HG03558 (cell line): ENCODE results near the gene WDR37.
"Not testable (repeated sequence)": the region's sequence is repeated elsewhere in the genome, so short reads cannot be mapped to it uniquely, and the experiment has no call there.

Source experiments
- ATAC-seq: cut with Tn5 transposase; IDR thresholded peaks from one replicate; pipeline ENCODE4 v1.9.1; 2021; ENCODE audit warnings: moderate number of reproducible peaks; ENCODE audit not compliant: unreplicated experiment; ENCODE audit errors: extremely low read depth

WDR37 gene

GRCh38 chr10:1161315-1161673 is 105.1 kb downstream of the WDR37 start:
- not testable (repeated sequence) for ATAC-seq

GRCh38 chr10:1162481-1163203 is 106.5 kb downstream of the WDR37 start:
- ATAC-seq: no peak

GRCh38 chr10:1163204-1163660 is 107.0 kb downstream of the WDR37 start:
- ATAC-seq: no peak

GRCh38 chr10:1163831-1164230 is 107.6 kb downstream of the WDR37 start:
- no peak for ATAC-seq

- no peak for ATAC-seq
These were observed 110.1 kb downstream of the WDR37 start for GRCh38 chr10:1166101-1166827.

GRCh38 chr10:1166828-1167275 is 110.7 kb downstream of the WDR37 start:
- no peak for ATAC-seq

GRCh38 chr10:1168763-1169162 is 112.6 kb downstream of the WDR37 start:
- no peak for ATAC-seq

- no peak for ATAC-seq
These were observed 113.2 kb downstream of the WDR37 start for GRCh38 chr10:1169186-1169885.

GRCh38 chr10:1169981-1170866 is 114.0 kb downstream of the WDR37 start:
- ATAC-seq: no peak

- no peak for ATAC-seq
These were observed 114.6 kb downstream of the WDR37 start for GRCh38 chr10:1170867-1171180.

GRCh38 chr10:1171182-1171581 is 115.0 kb downstream of the WDR37 start:
- no peak for ATAC-seq

GRCh38 chr10:1171586-1171985 is 115.4 kb downstream of the WDR37 start:
- ATAC-seq: no peak

GRCh38 chr10:1172256-1172984 is 116.2 kb downstream of the WDR37 start:
- ATAC-seq: no peak

GRCh38 chr10:1173091-1173490 is 116.9 kb downstream of the WDR37 start:
- ATAC-seq: no peak

GRCh38 chr10:1174022-1174421 is 117.8 kb downstream of the WDR37 start:
- no peak for ATAC-seq

- ATAC-seq: no peak
These were observed 119.9 kb downstream of the WDR37 start for GRCh38 chr10:1175956-1176565.

- ATAC-seq: no peak
These were observed 121.8 kb downstream of the WDR37 start for GRCh38 chr10:1177936-1178335.

GRCh38 chr10:1178506-1178905 is 122.3 kb downstream of the WDR37 start:
- ATAC-seq: no peak

GRCh38 chr10:1179346-1180070 is 123.3 kb downstream of the WDR37 start:
- no peak for ATAC-seq
